Uterus (tissue), 2 donors: ENCODE measurements around the gene KIF9.

Source experiments
- POLR2A ChIP-seq, 2 donors: fragments of 450-650 bp; IDR thresholded peaks; one replicate each; pipeline ENCODE4 v1.6.1; 2016; ENCODE audit warnings: antibody characterized with exemption in 2 of 2, mild to moderate bottlenecking in 1 of 2, moderate library complexity in 1 of 2
- TF ChIP-seq, protein P1 (sequence below), 4 experiments: fragments of 200-600 bp in 2 of 4; fragments of 450-650 bp in 2 of 4; sonication (generic) in 2 of 4; IDR thresholded peaks; one replicate each; pipeline ENCODE4 v1.5.1; 2016 to 2019; ENCODE audit warnings: antibody characterized with exemption in 4 of 4, mild to moderate bottlenecking in 2 of 4, moderate library complexity in 1 of 4

- TF ChIP-seq, protein P1, sequence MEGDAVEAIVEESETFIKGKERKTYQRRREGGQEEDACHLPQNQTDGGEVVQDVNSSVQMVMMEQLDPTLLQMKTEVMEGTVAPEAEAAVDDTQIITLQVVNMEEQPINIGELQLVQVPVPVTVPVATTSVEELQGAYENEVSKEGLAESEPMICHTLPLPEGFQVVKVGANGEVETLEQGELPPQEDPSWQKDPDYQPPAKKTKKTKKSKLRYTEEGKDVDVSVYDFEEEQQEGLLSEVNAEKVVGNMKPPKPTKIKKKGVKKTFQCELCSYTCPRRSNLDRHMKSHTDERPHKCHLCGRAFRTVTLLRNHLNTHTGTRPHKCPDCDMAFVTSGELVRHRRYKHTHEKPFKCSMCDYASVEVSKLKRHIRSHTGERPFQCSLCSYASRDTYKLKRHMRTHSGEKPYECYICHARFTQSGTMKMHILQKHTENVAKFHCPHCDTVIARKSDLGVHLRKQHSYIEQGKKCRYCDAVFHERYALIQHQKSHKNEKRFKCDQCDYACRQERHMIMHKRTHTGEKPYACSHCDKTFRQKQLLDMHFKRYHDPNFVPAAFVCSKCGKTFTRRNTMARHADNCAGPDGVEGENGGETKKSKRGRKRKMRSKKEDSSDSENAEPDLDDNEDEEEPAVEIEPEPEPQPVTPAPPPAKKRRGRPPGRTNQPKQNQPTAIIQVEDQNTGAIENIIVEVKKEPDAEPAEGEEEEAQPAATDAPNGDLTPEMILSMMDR (IDR thresholded peaks at IDR 0.05): no peak
- TF ChIP-seq POLR2A (IDR thresholded peaks at IDR 0.05): no peak
These were observed 54.5 kb downstream of the KIF9 start for GRCh38 chr3:47228088-47228487.
